ENCODE data around the gene DAB2. TPM values are rescaled to one million over a fixed set of nuclear protein-coding genes. Genes with fewer than 3 reads are reported as not detected.

The DAB2 gene
- polyA plus RNA-seq, 1 experiment: 206 TPM

GRCh38 chr5:39449591-39449990 lies 24.8 kb upstream of the DAB2 start:
- ChIA-PET POLR2A (no interaction called here), CTCF (no interaction called here)
- TF ChIP-seq CTCF (IDR thresholded peaks at IDR 0.05; ENCODE audit: low read depth, low read length): no peak
- no peak for DNase-seq (ENCODE audit: low read depth, low spot score)
- Histone ChIP-seq H3K27me3 (ENCODE audit: control insufficient read depth, insufficient read depth, low read length) (no peaks in the 10 kb centered on the region), H3K4me3 (ENCODE audit: low read depth, low read length) (no peak overlapping the region), H3K27ac (ENCODE audit: low read depth, low read length) (no peak overlapping the region), H3K9me3 (ENCODE audit: control insufficient read depth, insufficient read depth, low read length) (no peaks in the 10 kb centered on the region)

GRCh38 chr5:39448506-39449128 lies 23.8 kb upstream of the DAB2 start:
- no peak overlapping the region for H3K27ac ChIP-seq (ENCODE audit: low read depth, low read length)
- DNase-seq (ENCODE audit: low read depth, low spot score): no peak
- no peak overlapping the region for H3K4me3 ChIP-seq (ENCODE audit: low read depth, low read length)
- no peaks in the 10 kb centered on the region for H3K27me3 ChIP-seq (ENCODE audit: control insufficient read depth, insufficient read depth, low read length)
- no peak for TF ChIP-seq CTCF (IDR thresholded peaks at IDR 0.05; ENCODE audit: low read depth, low read length)
- H3K9me3 ChIP-seq (ENCODE audit: control insufficient read depth, insufficient read depth, low read length): no peaks in the 10 kb centered on the region
- ChIA-PET CTCF (no interaction called here), POLR2A (no interaction called here)

GRCh38 chr5:39447968-39448367 lies 23.2 kb upstream of the DAB2 start:
- Histone ChIP-seq H3K9me3 (ENCODE audit: control insufficient read depth, insufficient read depth, low read length) (no peaks in the 10 kb centered on the region), H3K27ac (ENCODE audit: low read depth, low read length) (no peak overlapping the region), H3K4me3 (ENCODE audit: low read depth, low read length) (no peak overlapping the region), H3K27me3 (ENCODE audit: control insufficient read depth, insufficient read depth, low read length) (no peaks in the 10 kb centered on the region)
- DNase-seq (ENCODE audit: low read depth, low spot score): no peak
- CTCF ChIA-PET: no interaction called here
- TF ChIP-seq CTCF (IDR thresholded peaks at IDR 0.05; ENCODE audit: low read depth, low read length): no peak
- POLR2A ChIA-PET: no interaction called here

- H3K27ac ChIP-seq (ENCODE audit: low read depth, low read length): no peak overlapping the region
- CTCF ChIA-PET: interaction anchor here (0.8 to 1.9 kb wide), 2 partner anchors 22 to 71 kb away, joined by 3 to 8 read pairs; partner anchors contain the start of gene DAB2
- H3K9me3 ChIP-seq (ENCODE audit: control insufficient read depth, insufficient read depth, low read length): no peaks in the 10 kb centered on the region
Measured at GRCh38 chr5:39447059-39447458, 22.3 kb upstream of the DAB2 start.

More at GRCh38 chr5:39447059-39447458, 22.3 kb upstream of the DAB2 start:
- H3K27me3 ChIP-seq (ENCODE audit: control insufficient read depth, insufficient read depth, low read length): no peaks in the 10 kb centered on the region
- DNase-seq (ENCODE audit: low read depth, low spot score): no peak
- no peak overlapping the region for H3K4me3 ChIP-seq (ENCODE audit: low read depth, low read length)
- POLR2A ChIA-PET: interaction anchor here (1.3 kb wide), 1 partner anchor 22 kb away, joined by 8 read pairs; the partner anchor contains the start of gene DAB2
- no peak for TF ChIP-seq CTCF (IDR thresholded peaks at IDR 0.05; ENCODE audit: low read depth, low read length)

Data from AG04450 (cell line).